Breast epithelium (tissue), 4 donors: ENCODE measurements around the gene TMC8. TPM values are rescaled to one million over a fixed set of nuclear protein-coding genes. Genes with fewer than 3 reads are reported as not detected.

Experiments
- DNase-seq, 2 donors: peaks; one replicate each; pipeline ENCODE4 v3.0.0-alpha.2; 2019; ENCODE audit warnings: low spot score in 2 of 2
- H3K27ac ChIP-seq, 2 donors: fragments of 200-600 bp; sonication (generic) in 1 of 2; one replicate each; pipeline ENCODE4 v1.5.1; 2016 to 2019; ENCODE audit warnings: mild to moderate bottlenecking in 1 of 2
- H3K27me3 ChIP-seq, 2 donors: fragments of 200-600 bp; sonication (generic) in 1 of 2; one replicate each; pipeline versions ENCODE4 v1.5.1 to v1.6.0; 2017 to 2019; ENCODE audit warnings: control low read depth in 1 of 2, mild to moderate bottlenecking in 1 of 2
- H3K36me3 ChIP-seq: fragments of 200-600 bp; one replicate; pipeline ENCODE4 v1.5.1; 2019
- H3K4me1 ChIP-seq, 2 donors: fragments of 200-600 bp; sonication (generic); one replicate each; pipeline ENCODE4 v1.5.1; 2016 to 2019; ENCODE audit warnings: control low read depth in 1 of 2
- H3K4me3 ChIP-seq, 3 donors: fragments of 200-600 bp; sonication (generic); 1 replicate in 2 of 3; 2 replicates in 1 of 3; pipeline ENCODE4 v1.5.1; 2016 to 2019; ENCODE audit warnings: mild to moderate bottlenecking in 3 of 3, moderate library complexity in 2 of 3
- H3K9me3 ChIP-seq, 2 donors: fragments of 200-600 bp; sonication (generic) in 1 of 2; one replicate each; pipeline ENCODE4 v1.5.1; 2016 to 2019; ENCODE audit warnings: control low read depth in 1 of 2
- CTCF ChIP-seq, 3 donors: fragments of 450-650 bp; IDR thresholded peaks; one replicate each; pipeline ENCODE4 v1.5.1; 2016 to 2017; ENCODE audit warnings: antibody characterized with exemption in 3 of 3, mild to moderate bottlenecking in 3 of 3, moderate library complexity in 3 of 3
- POLR2A ChIP-seq: fragments of 450-650 bp; IDR thresholded peaks from one replicate; pipeline ENCODE4 v1.6.1; 2016; ENCODE audit warnings: antibody characterized with exemption, mild to moderate bottlenecking, moderate library complexity
- POLR2AphosphoS5 ChIP-seq, 3 donors: sonication (generic); formaldehyde crosslinking; IDR thresholded peaks; one replicate each; pipeline ENCODE4 v1.6.1; 2017; ENCODE audit warnings: antibody characterized with exemption in 3 of 3
- intact Hi-C: fragments of 100-400 bp; cut with DNase I; formaldehyde crosslinking; loops from one replicate; pipeline ENCODE4 v1.15.1; 2023; ENCODE audit warnings: low total_unique reads
- total RNA-seq, 3 donors: library from RNA; depleted of rRNA; stranded (reverse); fragments of >200 nt; gene quantifications; one replicate each; pipeline ENCODE4 v1.1.0, GENCODE V29; 2016

Gene TMC8
- total RNA-seq, 3 donors from 2014 or later: 4.2 to 9.9 (median 8.8) TPM

GRCh38 chr17:78172249-78173051 is 41.9 kb downstream of the TMC8 start:
- intact Hi-C loops: loop anchor here (10.0 kb wide), 1 partner anchor 58 kb away; no protein-coding TSS in a partner anchor
- peaks cover 5 to 21% of the 10 kb centered on the region in 2 donors for H3K4me1 ChIP-seq
- no peak for DNase-seq
- H3K9me3 ChIP-seq: no peaks in the 10 kb centered on the region
- H3K27ac ChIP-seq: peak overlapping the region; percentile 88 to 91
- TF ChIP-seq POLR2AphosphoS5 (IDR thresholded peaks at IDR 0.05): no peak
- no peaks in the 10 kb centered on the region for H3K36me3 ChIP-seq
- no peaks in the 10 kb centered on the region for H3K27me3 ChIP-seq
- H3K4me3 ChIP-seq: no peak overlapping the region

DNA sequence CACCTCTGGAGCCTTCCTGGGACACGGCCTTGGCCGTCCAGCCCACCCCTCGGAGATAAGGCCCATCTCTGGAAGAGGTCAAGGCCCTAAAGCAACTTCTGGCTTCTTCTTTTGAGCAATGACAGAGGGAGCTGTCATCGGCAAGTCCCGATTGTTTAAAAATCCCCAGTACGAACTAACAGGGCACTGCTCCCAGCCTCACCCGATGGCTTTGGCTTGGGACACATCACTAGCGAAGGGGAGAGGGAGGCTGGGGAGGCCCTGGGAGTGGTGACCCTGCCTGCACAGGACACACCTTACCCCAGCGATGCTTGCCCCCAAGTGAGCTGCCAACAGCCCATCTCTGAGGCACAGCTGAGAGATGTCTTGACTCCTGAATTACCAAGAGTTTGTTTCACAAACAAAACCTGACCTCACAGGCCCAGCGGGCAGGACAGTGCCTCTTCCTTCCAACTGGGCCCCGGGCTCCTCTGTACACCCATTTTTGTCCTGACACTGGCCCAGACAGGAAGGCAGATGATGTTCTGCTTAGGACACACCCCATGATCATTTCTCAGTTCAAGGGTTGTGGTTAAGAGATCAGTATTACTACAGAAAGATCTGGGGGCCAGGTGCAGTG is 42.6 kb downstream of the TMC8 start:
- Histone ChIP-seq H3K9me3 (no peaks in the 10 kb centered on the region), H3K27me3 (no peaks in the 10 kb centered on the region), H3K27ac (peak overlapping the region; percentile 88 to 91), H3K36me3 (no peaks in the 10 kb centered on the region), H3K4me1 (peaks cover 5 to 21% of the 10 kb centered on the region in 2 donors), H3K4me3 (no peak overlapping the region)
- intact Hi-C loops: loop anchor here (10.0 kb wide), 1 partner anchor 58 kb away; no protein-coding TSS in a partner anchor
- no peak for TF ChIP-seq POLR2AphosphoS5 (IDR thresholded peaks at IDR 0.05)
- no peak for TF ChIP-seq CTCF (IDR thresholded peaks at IDR 0.05)
- no peak for TF ChIP-seq POLR2A
- DNase-seq: no peak

DNA sequence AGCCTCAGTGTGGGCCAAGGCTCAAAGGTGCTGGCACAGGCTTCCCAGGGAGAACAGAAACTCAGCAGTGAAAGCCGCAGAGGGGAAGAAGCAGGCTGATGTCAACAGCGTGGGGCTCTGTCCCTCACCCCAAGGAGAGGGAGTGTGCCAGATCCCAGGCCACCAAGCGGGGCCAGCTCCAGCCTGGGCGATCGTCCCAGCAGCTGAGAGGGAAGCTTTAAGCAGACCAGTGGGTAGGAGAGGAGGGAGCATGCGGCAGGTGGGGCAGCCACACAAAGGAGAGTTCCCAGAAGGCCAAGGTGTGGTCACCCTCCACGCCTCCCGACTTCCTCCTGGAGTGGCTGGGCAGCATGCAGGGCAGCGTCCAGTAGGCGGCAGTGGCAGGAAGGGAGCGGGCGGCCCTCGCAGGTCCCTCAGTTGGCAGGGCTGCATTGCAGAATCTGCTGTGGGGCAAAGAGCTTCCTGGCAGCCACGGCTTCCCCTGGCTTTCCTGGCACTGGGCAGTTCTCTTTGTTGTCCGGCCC is 43.8 kb downstream of the TMC8 start:
- Histone ChIP-seq H3K36me3 (no peaks in the 10 kb centered on the region), H3K27me3 (no peaks in the 10 kb centered on the region), H3K4me1 (peaks cover 5 to 20% of the 10 kb centered on the region in 2 donors), H3K9me3 (no peaks in the 10 kb centered on the region), H3K27ac (peak overlapping the region; percentile 88 to 91), H3K4me3 (peak overlapping the region in 2 of 3 donors; percentile 32 to 41)
- intact Hi-C loops: loop anchor here (10.0 kb wide), 1 partner anchor 60 kb away; no protein-coding TSS in a partner anchor
- DNase-seq: peak; percentile 88 to 93
- TF ChIP-seq POLR2AphosphoS5 (IDR thresholded peaks at IDR 0.05) (peak; percentile 63 to 68 (median 63)), POLR2A (no peak), CTCF (IDR thresholded peaks at IDR 0.05) (peak; percentile 72 to 86 (median 80))

GRCh38 chr17:78174870-78175642 is 44.5 kb downstream of the TMC8 start:
- Histone ChIP-seq H3K4me1 (peaks cover 5 to 16% of the 10 kb centered on the region in 2 donors), H3K27me3 (no peaks in the 10 kb centered on the region), H3K27ac (peak overlapping the region; percentile 88 to 91), H3K4me3 (peak overlapping the region in 2 of 3 donors; percentile 32 to 41), H3K36me3 (no peaks in the 10 kb centered on the region), H3K9me3 (no peaks in the 10 kb centered on the region)
- TF ChIP-seq POLR2AphosphoS5 (IDR thresholded peaks at IDR 0.05): no peak
- no peak for TF ChIP-seq CTCF (IDR thresholded peaks at IDR 0.05)
- TF ChIP-seq POLR2A: no peak
- intact Hi-C loops: loop anchor here (10.0 kb wide), 1 partner anchor 60 kb away; no protein-coding TSS in a partner anchor
- DNase-seq: peak in 1 of 2 donors; percentile 58

- H3K27ac ChIP-seq: peak overlapping the region; percentile 88 to 91
- no peak for DNase-seq
- TF ChIP-seq CTCF (IDR thresholded peaks at IDR 0.05) (no peak), POLR2A (no peak), POLR2AphosphoS5 (IDR thresholded peaks at IDR 0.05) (no peak)
- H3K36me3 ChIP-seq: no peaks in the 10 kb centered on the region
- H3K4me1 ChIP-seq: peaks cover 5 to 16% of the 10 kb centered on the region in 2 donors
- H3K4me3 ChIP-seq: no peak overlapping the region
- no peaks in the 10 kb centered on the region for H3K9me3 ChIP-seq
- intact Hi-C loops: loop anchor here (10.0 kb wide), 1 partner anchor 61 kb away; no protein-coding TSS in a partner anchor
- H3K27me3 ChIP-seq: no peaks in the 10 kb centered on the region
Observed at GRCh38 chr17:78175643-78175981, 45.0 kb downstream of the TMC8 start.
